GM21723 (cell line): ENCODE results near the gene BBOX1.
"Not testable (repeated sequence)": the region's sequence is repeated elsewhere in the genome, so short reads cannot be mapped to it uniquely, and the experiment has no call there.

Experiments used
- ATAC-seq: cut with Tn5 transposase; IDR thresholded peaks from one replicate; pipeline ENCODE4 v1.9.1; 2021; ENCODE audit warnings: mild to moderate bottlenecking, moderate library complexity; ENCODE audit not compliant: unreplicated experiment

BBOX1 gene

DNA sequence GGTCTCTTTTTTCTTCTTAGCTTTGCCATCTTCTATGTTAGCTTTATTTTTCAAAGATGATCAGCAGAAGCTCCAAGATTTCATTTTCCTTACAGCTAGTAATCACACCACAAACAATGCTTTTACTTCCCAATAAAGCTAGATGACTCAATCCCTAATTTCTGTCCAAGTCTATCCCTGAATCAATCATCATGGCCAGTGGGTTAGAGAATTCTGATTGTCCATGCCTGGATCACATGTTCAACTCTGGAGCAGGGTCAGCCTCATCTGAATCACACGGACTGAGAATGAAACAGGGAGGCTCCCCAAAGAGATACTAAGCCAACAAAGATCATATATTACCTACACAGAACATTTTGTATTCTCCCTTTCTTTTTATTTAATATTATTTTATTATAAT is 79.6 kb downstream of the BBOX1 start:
- no peak for ATAC-seq

- no peak for ATAC-seq
These were observed 81.4 kb downstream of the BBOX1 start for GRCh38 chr11:27122001-27122400.

DNA sequence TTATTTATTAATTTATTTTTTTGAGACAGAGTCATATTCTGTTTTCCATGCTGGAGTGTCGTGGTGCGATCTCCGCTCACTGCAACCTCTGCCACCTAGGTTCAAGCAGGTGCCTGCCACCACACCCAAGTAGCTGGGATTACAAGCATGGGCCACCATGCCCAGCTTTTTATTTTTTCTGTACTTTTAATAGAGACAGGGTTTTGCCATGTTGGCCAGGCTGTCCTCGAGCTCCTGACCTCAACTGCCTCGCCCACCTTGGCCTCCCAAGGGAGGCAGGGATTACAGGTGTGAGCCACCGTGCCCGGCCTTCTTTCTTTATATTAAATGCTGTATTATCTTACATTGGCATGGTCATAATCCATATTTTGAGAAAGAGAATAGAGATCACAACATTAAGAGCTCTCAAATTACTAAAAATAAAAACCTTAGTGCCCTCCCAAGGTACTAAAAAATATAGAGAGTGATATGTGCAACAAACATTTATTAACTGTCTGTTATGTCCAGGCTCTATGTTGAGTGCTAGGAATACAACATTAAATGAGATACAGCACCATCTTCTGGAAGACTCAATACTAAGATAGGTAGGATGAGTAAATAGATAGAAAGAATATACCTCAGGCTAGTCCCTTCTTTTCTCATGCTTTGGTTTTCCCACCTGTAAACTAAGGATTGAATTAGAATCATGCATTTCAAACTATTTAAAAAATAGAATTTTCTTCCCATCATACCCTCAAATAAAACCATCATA is 84.1 kb downstream of the BBOX1 start:
- ATAC-seq = no peak

DNA sequence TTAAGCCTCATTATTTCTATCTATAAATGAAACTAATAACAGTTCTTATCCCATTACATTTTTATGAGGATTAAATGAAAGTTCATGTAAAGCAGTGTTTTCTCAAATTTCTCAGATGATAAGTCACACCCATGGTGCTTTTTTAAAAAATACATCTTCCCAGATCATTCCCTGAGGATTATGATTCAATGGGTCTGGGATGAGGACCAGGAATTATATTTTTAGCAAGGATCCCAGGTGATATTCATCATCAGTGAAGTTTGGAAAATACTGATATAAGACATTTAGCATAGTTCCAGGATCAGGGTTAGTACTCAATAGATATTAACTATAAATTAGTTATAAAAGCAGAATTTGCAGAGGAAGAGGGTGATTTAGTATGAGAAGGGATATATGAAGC is 89.1 kb downstream of the BBOX1 start:
- no peak for ATAC-seq

- ATAC-seq = no peak
These were observed 90.2 kb downstream of the BBOX1 start for GRCh38 chr11:27130806-27131205.

- ATAC-seq = not testable (repeated sequence)
These were observed 95.3 kb downstream of the BBOX1 start for GRCh38 chr11:27135924-27136329.

- no peak for ATAC-seq
These were observed 98.1 kb downstream of the BBOX1 start for GRCh38 chr11:27138716-27139115.

DNA sequence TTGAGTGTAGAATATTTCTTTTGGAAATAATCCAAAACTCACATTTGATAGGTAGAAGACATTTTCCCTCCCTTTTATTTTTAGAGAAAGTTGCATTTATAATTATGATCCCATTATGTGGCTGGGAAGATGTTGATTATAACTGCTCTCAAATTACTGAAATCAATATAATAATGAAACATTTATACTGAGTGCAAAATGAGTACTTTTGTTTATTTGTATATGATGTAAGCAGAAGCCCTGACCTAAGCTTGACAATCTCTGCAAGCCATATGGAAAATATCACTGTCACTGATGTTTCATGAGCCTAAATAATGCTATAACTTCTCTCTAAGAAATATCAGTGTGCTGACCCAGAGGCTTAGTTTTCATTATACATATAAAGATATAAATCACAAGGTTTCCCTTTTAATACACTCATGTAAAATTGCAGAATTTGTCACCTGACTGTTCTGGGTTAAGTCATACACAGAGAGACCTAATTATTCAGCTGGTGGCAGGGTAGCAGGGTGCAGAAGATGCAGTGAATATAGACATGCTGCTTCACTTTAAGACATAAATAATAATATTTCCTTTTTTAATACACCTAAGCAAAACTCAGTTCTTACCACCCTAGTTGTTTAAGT is 99.2 kb downstream of the BBOX1 start:
- ATAC-seq = no peak

GRCh38 chr11:27141576-27141975 is 101.0 kb downstream of the BBOX1 start:
- ATAC-seq = no peak

- ATAC-seq = no peak
These were observed 107.3 kb downstream of the BBOX1 start for GRCh38 chr11:27147916-27148315.

- no peak for ATAC-seq
These were observed 107.9 kb downstream of the BBOX1 start for GRCh38 chr11:27148506-27148905.

DNA sequence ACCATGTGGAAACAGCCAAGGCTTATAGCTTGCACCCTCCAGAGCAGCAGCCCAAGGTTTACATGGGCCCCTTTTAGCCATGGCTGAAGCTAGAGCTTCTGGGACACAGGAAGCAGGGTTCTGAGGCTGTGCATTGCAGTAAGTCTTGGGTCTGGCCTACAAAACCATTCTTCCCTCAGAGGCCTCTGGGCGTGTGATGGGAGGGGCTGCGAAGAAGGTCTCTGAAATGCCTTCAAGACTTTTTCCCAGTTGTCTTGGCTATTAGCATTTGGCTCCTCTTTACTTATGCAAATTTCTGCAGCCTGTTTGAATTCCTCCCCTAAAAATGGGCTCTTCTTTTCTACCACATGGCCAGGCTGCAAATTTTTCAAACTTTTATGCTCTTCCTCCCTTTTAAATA is 109.5 kb downstream of the BBOX1 start:
- ATAC-seq = no peak

DNA sequence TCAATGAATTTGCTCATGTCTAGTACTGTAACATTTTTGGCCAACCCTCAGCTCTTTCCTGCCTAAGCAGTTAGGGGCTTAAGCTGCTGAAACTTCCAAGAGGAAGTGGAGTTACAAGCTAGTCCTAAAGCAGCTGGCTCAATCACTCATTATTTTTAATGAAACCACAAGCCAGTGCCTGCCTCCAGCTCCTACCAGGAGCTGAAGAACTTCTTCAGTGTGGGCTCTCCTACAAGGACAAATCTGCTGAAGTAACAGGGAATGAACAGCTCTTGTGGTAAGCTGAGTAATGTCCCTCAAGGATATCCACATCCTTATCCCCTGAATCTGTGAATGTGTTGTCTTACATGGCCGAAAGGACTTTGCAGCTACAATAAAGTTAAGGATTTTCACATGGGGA is 112.5 kb downstream of the BBOX1 start:
- ATAC-seq = no peak

DNA sequence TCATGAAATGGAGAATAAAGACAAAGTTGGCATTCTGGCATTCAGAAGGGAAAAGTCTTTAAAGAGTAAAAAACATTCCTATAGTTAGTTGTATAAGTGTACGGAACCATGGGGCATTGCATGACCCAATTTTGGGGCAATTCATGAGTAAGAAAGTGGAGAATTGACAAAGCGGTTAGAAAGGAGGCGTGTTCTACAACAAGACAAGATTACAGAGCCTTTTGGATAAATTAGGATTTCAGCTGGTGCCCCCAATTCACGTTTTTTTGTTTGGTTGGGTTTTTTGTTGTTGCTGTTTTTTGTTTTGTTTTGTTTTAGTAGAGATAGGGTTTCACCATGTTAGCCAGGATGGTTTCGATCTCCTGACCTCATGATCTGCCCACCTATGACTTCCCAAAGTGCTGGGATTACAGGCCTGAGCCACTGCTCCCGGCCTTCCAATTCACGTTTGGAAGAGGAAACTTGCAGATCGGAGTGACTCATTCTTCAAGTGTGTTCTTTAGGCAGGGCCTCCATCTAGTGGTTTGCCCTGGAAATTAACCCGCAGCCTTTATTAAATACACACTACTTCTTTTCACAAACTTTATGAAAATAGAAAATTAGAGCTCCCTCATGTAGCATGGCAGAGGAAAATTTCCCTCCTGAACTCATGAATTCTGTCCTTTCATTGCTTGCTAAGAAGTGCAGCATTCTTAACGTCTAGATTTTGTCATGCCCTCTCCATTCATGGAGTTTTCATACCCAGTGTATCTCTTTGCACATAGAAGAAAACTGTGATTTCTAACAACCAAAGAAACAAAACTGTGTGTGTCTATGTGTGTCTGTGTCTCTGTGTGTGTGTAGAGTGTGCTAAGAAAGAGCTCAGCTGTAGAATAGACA is 118.1 kb downstream of the BBOX1 start:
- peak; percentile 81 for ATAC-seq

DNA sequence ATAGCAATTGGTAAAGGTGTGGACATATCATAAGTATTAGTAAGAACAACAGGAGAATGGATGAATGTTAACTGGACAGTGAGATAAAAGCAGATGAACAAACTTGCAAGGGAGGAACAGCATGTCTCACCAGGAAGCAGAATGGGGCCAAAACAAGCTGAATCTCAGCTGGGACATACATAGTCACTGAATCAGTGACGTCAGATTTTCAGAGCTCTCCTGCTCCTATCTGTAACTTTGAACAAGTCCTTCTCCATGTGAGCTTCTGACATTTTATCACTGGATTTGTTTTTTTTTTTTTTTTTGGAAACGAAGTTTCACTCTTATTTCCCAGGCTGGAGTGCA is 118.7 kb downstream of the BBOX1 start:
- ATAC-seq = no peak

GRCh38 chr11:27161071-27161470 is 120.5 kb downstream of the BBOX1 start:
- ATAC-seq = no peak

DNA sequence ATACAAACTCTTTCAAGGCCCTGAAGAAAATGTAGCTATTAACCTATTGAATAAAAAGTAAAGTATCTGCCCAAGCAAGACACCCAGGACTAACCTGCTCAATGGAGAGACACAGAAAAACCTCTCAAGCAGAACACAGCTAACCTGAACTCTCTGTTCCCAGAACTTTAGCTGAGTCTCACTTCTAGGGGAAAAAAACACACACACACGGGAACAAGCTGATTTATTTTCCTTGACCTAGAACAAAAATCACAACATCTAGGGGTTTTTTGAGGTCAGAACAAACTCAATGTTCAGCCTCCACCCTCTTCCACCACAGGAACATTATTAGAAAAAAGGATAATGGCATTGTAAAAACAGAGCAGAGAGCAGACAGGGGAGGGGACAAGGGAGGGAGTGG is 121.6 kb downstream of the BBOX1 start:
- no peak for ATAC-seq

DNA sequence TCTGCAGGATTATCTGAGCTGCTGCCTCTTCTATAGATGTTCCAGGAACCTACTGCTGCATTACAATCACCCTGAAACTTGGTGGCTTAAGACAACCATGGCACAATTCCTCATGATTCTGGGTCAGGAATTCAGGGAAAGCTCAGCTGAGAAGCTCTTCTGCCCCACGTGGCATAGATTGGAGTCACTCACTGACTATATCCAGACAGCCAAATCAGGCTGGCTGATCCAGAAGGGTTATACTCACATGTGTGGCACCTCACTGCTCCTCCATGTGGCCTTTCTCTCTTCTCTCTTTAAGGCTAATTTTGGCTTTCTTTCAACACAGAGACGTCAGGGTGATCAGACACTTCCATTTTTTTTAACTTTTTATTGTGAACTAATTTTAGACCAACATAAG is 125.5 kb downstream of the BBOX1 start:
- ATAC-seq = no peak

GRCh38 chr11:27171376-27171958 is 130.9 kb downstream of the BBOX1 start:
- no peak for ATAC-seq

DNA sequence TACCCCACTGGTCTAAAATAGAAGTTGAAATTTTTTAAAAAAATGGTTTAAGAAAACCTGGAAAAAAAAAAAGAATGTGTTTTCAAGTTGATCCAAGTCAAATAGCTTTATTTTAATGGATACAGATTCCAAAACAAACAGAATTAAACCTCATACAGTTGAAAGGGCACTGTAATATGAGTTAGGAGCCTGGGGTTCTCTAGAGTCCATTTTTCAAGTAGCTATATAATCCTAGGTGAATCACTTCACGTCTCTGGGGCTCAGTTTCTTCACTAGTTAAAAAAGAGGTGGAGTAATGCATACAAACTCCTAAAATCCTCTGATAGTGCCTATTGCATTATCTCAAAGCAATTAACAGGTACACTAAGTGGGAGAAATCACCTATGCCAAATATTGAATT is 132.9 kb downstream of the BBOX1 start:
- no peak for ATAC-seq

DNA sequence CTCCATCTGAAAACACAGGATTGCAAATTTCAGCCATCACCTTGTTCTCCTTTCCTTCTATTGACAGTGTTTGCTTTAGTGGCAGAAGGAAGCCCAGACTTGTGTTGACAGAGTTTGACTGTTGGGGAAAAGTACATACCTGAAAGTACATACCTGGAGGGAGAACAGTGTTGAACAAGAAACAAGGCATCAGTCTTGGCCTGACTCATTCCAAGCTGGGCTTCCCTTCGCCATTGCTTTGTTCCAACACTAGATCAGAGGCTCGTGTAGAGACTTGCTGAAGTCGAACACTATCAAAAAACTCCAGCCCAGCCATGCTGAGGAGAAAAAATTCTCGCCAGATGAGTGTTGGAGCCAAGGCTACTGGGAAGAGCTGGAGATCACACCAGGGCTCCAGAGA is 133.4 kb downstream of the BBOX1 start:
- ATAC-seq = no peak
